ENCODE measurements around the gene MRPL9. TPM values are rescaled to one million over a fixed set of nuclear protein-coding genes. Genes with fewer than 3 reads are reported as not detected.
"Not testable (repeated sequence)": the region's sequence is repeated elsewhere in the genome, so short reads cannot be mapped to it uniquely, and the experiment has no call there.

Gene MRPL9
- total and polyA plus RNA-seq, 4 donors: 59.1 to 91.3 (median 86.5) TPM

- Histone ChIP-seq H3K27me3 (ENCODE audit: control insufficient read depth, insufficient read depth, low read length) (no peaks in the 10 kb centered on the region), H3K9me3 (ENCODE audit: control insufficient read depth, insufficient read depth, low read length) (no peaks in the 10 kb centered on the region), H3K4me3 (ENCODE audit: low read depth, low read length) (no peak overlapping the region), H3K4me1 (ENCODE audit: control insufficient read depth, insufficient read depth, low read length) (no peaks in the 10 kb centered on the region), H3K36me3 (ENCODE audit: control insufficient read depth, insufficient read depth, low read length) (peaks cover 17% of the 10 kb centered on the region), H3K27ac (ENCODE audit: low read depth, low read length) (no peak overlapping the region)
- DNase-seq (ENCODE audit: low read depth in 4 of 6, low spot score in 6 of 6): no peak
- WGBS (ENCODE audit: insufficient coverage): 91% methylated on average over 4 of the region's 7 CpGs
Measured at GRCh38 chr1:151775894-151776664, 12.8 kb upstream of the MRPL9 start.

GRCh38 chr1:151774256-151774922 lies 11.1 kb upstream of the MRPL9 start:
- H3K9me3 ChIP-seq (ENCODE audit: control insufficient read depth, insufficient read depth, low read length): no peaks in the 10 kb centered on the region
- H3K27me3 ChIP-seq (ENCODE audit: control insufficient read depth, insufficient read depth, low read length): no peaks in the 10 kb centered on the region
- H3K27ac ChIP-seq (ENCODE audit: low read depth, low read length): no peak overlapping the region
- H3K36me3 ChIP-seq (ENCODE audit: control insufficient read depth, insufficient read depth, low read length): peaks cover 14% of the 10 kb centered on the region
- DNase-seq (ENCODE audit: low read depth in 4 of 6, low spot score in 6 of 6): no peak
- 100% methylated on average over 1 of the region's 3 CpGs for WGBS (ENCODE audit: insufficient coverage)
- H3K4me1 ChIP-seq (ENCODE audit: control insufficient read depth, insufficient read depth, low read length): no peaks in the 10 kb centered on the region
- no peak overlapping the region for H3K4me3 ChIP-seq (ENCODE audit: low read depth, low read length)

GRCh38 chr1:151773702-151774101 lies 10.4 kb upstream of the MRPL9 start:
- DNase-seq (ENCODE audit: low read depth in 4 of 6, low spot score in 6 of 6): no peak
- 89% methylated on average over 3 of the region's 5 CpGs for WGBS (ENCODE audit: insufficient coverage)
- H3K27ac ChIP-seq (ENCODE audit: low read depth, low read length): no peak overlapping the region
- peaks cover 12% of the 10 kb centered on the region for H3K36me3 ChIP-seq (ENCODE audit: control insufficient read depth, insufficient read depth, low read length)
- H3K4me3 ChIP-seq (ENCODE audit: low read depth, low read length): no peak overlapping the region
- no peaks in the 10 kb centered on the region for H3K9me3 ChIP-seq (ENCODE audit: control insufficient read depth, insufficient read depth, low read length)
- H3K27me3 ChIP-seq (ENCODE audit: control insufficient read depth, insufficient read depth, low read length): no peaks in the 10 kb centered on the region
- H3K4me1 ChIP-seq (ENCODE audit: control insufficient read depth, insufficient read depth, low read length): no peaks in the 10 kb centered on the region

GRCh38 chr1:151769270-151769669 lies 6.0 kb upstream of the MRPL9 start:
- not testable (repeated sequence) for H3K4me3 ChIP-seq (ENCODE audit: low read depth, low read length); H3K27ac ChIP-seq (ENCODE audit: low read depth, low read length); H3K4me1 ChIP-seq (ENCODE audit: control insufficient read depth, insufficient read depth, low read length); H3K9me3 ChIP-seq (ENCODE audit: control insufficient read depth, insufficient read depth, low read length); H3K36me3 ChIP-seq (ENCODE audit: control insufficient read depth, insufficient read depth, low read length); H3K27me3 ChIP-seq (ENCODE audit: control insufficient read depth, insufficient read depth, low read length); DNase-seq (ENCODE audit: low read depth in 4 of 6, low spot score in 6 of 6)
- 94% methylated on average over 19 of the region's 34 CpGs for WGBS (ENCODE audit: insufficient coverage)

GRCh38 chr1:151768351-151769066 lies 5.2 kb upstream of the MRPL9 start:
- H3K27me3 ChIP-seq (ENCODE audit: control insufficient read depth, insufficient read depth, low read length); H3K36me3 ChIP-seq (ENCODE audit: control insufficient read depth, insufficient read depth, low read length); H3K4me1 ChIP-seq (ENCODE audit: control insufficient read depth, insufficient read depth, low read length); H3K9me3 ChIP-seq (ENCODE audit: control insufficient read depth, insufficient read depth, low read length); H3K4me3 ChIP-seq (ENCODE audit: low read depth, low read length); DNase-seq (ENCODE audit: low read depth in 4 of 6, low spot score in 6 of 6); H3K27ac ChIP-seq (ENCODE audit: low read depth, low read length): not testable (repeated sequence)
- WGBS (ENCODE audit: insufficient coverage): no CpG with 5 or more reads among the region's 7 CpGs

- Histone ChIP-seq H3K9me3 (ENCODE audit: control insufficient read depth, insufficient read depth, low read length) (no peaks in the 10 kb centered on the region), H3K27me3 (ENCODE audit: control insufficient read depth, insufficient read depth, low read length) (no peaks in the 10 kb centered on the region), H3K27ac (ENCODE audit: low read depth, low read length) (peak overlapping the region; percentile 90), H3K36me3 (ENCODE audit: control insufficient read depth, insufficient read depth, low read length) (peaks cover 17% of the 10 kb centered on the region), H3K4me3 (ENCODE audit: low read depth, low read length) (peak overlapping the region; percentile 86), H3K4me1 (ENCODE audit: control insufficient read depth, insufficient read depth, low read length) (peaks cover 5% of the 10 kb centered on the region)
- WGBS (ENCODE audit: insufficient coverage): 58% methylated on average over 8 of the region's 10 CpGs
- no peak for DNase-seq (ENCODE audit: low read depth in 4 of 6, low spot score in 6 of 6)
Measured at GRCh38 chr1:151763990-151764389, 694 bp upstream of the MRPL9 start.

GRCh38 chr1:151760597-151761385 lies 2.5 kb downstream of the MRPL9 start:
- Histone ChIP-seq H3K4me1 (ENCODE audit: control insufficient read depth, insufficient read depth, low read length) (peaks cover 5% of the 10 kb centered on the region), H3K27me3 (ENCODE audit: control insufficient read depth, insufficient read depth, low read length) (no peaks in the 10 kb centered on the region), H3K4me3 (ENCODE audit: low read depth, low read length) (no peak overlapping the region), H3K36me3 (ENCODE audit: control insufficient read depth, insufficient read depth, low read length) (peaks cover 22% of the 10 kb centered on the region), H3K27ac (ENCODE audit: low read depth, low read length) (no peak overlapping the region), H3K9me3 (ENCODE audit: control insufficient read depth, insufficient read depth, low read length) (no peaks in the 10 kb centered on the region)
- WGBS (ENCODE audit: insufficient coverage): 92% methylated on average over 3 of the region's 7 CpGs
- DNase-seq (ENCODE audit: low read depth in 4 of 6, low spot score in 6 of 6): no peak

GRCh38 chr1:151759241-151759640 lies 4.1 kb downstream of the MRPL9 start:
- Histone ChIP-seq H3K4me3 (ENCODE audit: low read depth, low read length) (no peak overlapping the region), H3K36me3 (ENCODE audit: control insufficient read depth, insufficient read depth, low read length) (peaks cover 22% of the 10 kb centered on the region), H3K4me1 (ENCODE audit: control insufficient read depth, insufficient read depth, low read length) (peaks cover 5% of the 10 kb centered on the region), H3K27me3 (ENCODE audit: control insufficient read depth, insufficient read depth, low read length) (no peaks in the 10 kb centered on the region), H3K27ac (ENCODE audit: low read depth, low read length) (no peak overlapping the region), H3K9me3 (ENCODE audit: control insufficient read depth, insufficient read depth, low read length) (no peaks in the 10 kb centered on the region)
- DNase-seq (ENCODE audit: low read depth in 4 of 6, low spot score in 6 of 6): no peak

- Histone ChIP-seq H3K36me3 (ENCODE audit: control insufficient read depth, insufficient read depth, low read length) (peaks cover 17% of the 10 kb centered on the region), H3K4me3 (ENCODE audit: low read depth, low read length) (no peak overlapping the region), H3K27ac (ENCODE audit: low read depth, low read length) (no peak overlapping the region), H3K4me1 (ENCODE audit: control insufficient read depth, insufficient read depth, low read length) (no peaks in the 10 kb centered on the region), H3K27me3 (ENCODE audit: control insufficient read depth, insufficient read depth, low read length) (no peaks in the 10 kb centered on the region), H3K9me3 (ENCODE audit: control insufficient read depth, insufficient read depth, low read length) (no peaks in the 10 kb centered on the region)
- DNase-seq (ENCODE audit: low read depth in 4 of 6, low spot score in 6 of 6): no peak
- 83% methylated on average over 1 of the region's 1 CpG for WGBS (ENCODE audit: insufficient coverage)
Measured at GRCh38 chr1:151756291-151756690, 7.0 kb downstream of the MRPL9 start.
